H9 (cell line): Measurements from ENCODE around the gene ACVR1C. TPM values are rescaled to one million over a fixed set of nuclear protein-coding genes. Genes with fewer than 3 reads are reported as not detected.

Experiments
- DNase-seq: peaks from one replicate; pipeline ENCODE4 v3.0.0-alpha.2; 2017
- H2AFZ ChIP-seq: one replicate; pipeline ENCODE4 v1.6.1; 2013; ENCODE audit warnings: mild to moderate bottlenecking, low read length, control low read depth, moderate library complexity
- H2AK5ac ChIP-seq: 2 replicates; pipeline ENCODE4 v1.6.1; 2013; ENCODE audit warnings: low read length, control low read depth, mixed read lengths; ENCODE audit not compliant: insufficient read length
- H2BK120ac ChIP-seq: one replicate; pipeline ENCODE4 v1.6.1; 2013; ENCODE audit warnings: low read depth, mild to moderate bottlenecking, low read length, control low read depth, inconsistent platforms; ENCODE audit not compliant: poor library complexity, severe bottlenecking
- H2BK12ac ChIP-seq: 2 replicates; pipeline ENCODE4 v1.6.1; 2013; ENCODE audit warnings: low read length, control low read depth, mixed read lengths, low read depth; ENCODE audit not compliant: insufficient read length
- H2BK15ac ChIP-seq: 2 replicates; pipeline ENCODE4 v1.6.1; 2013; ENCODE audit warnings: low read depth, low read length, control low read depth
- H2BK20ac ChIP-seq: one replicate; pipeline ENCODE4 v1.6.1; 2013; ENCODE audit warnings: low read depth, mild to moderate bottlenecking, low read length, control low read depth, inconsistent platforms; ENCODE audit not compliant: poor library complexity, severe bottlenecking
- H2BK5ac ChIP-seq: 2 replicates; pipeline ENCODE4 v1.6.1; 2013; ENCODE audit warnings: low read length, control low read depth, mixed read lengths; ENCODE audit not compliant: insufficient read length
- H3K14ac ChIP-seq: 2 replicates; pipeline ENCODE4 v1.6.1; 2013; ENCODE audit warnings: low read length, control low read depth; ENCODE audit not compliant: insufficient read depth
- H3K18ac ChIP-seq: 2 replicates; pipeline ENCODE4 v1.6.1; 2013; ENCODE audit warnings: low read depth, mild to moderate bottlenecking, mixed read lengths, low read length, control low read depth; ENCODE audit not compliant: insufficient read length
- H3K23ac ChIP-seq: 2 replicates; pipeline ENCODE4 v1.6.1; 2013; ENCODE audit warnings: low read length, control low read depth, mixed read lengths, low read depth; ENCODE audit not compliant: insufficient read length
- H3K23me2 ChIP-seq: 2 replicates; pipeline ENCODE4 v1.6.1; 2013; ENCODE audit warnings: low read depth, mild to moderate bottlenecking, mixed read lengths, low read length, control low read depth; ENCODE audit not compliant: insufficient read length, poor library complexity, severe bottlenecking
- H3K27ac ChIP-seq: 2 replicates; pipeline ENCODE4 v1.5.1; 2013; ENCODE audit warnings: low read length, control low read depth, mixed read lengths, low read depth; ENCODE audit not compliant: insufficient read length
- H3K27me3 ChIP-seq: 2 replicates; pipeline ENCODE4 v1.6.1; 2013; ENCODE audit warnings: low read length, control low read depth, inconsistent platforms; ENCODE audit not compliant: insufficient read depth
- H3K4ac ChIP-seq: 2 replicates; pipeline ENCODE4 v1.6.1; 2013; ENCODE audit warnings: low read depth, mild to moderate bottlenecking, control low read depth, inconsistent platforms, low read length, moderate library complexity
- H3K4me1 ChIP-seq: 2 replicates; pipeline ENCODE4 v1.6.1; 2013; ENCODE audit warnings: low read length, control low read depth, inconsistent platforms; ENCODE audit not compliant: insufficient read depth
- H3K4me2 ChIP-seq: 2 replicates; pipeline ENCODE4 v1.6.1; 2013; ENCODE audit warnings: low read length, control low read depth, mixed read lengths; ENCODE audit not compliant: insufficient read length, insufficient read depth
- H3K56ac ChIP-seq: 2 replicates; pipeline ENCODE4 v1.6.1; 2013; ENCODE audit warnings: low read depth, mild to moderate bottlenecking, mixed read lengths, low read length, control low read depth; ENCODE audit not compliant: insufficient read length
- H3K79me1 ChIP-seq: 2 replicates; pipeline ENCODE4 v1.6.1; 2013; ENCODE audit warnings: low read depth, mild to moderate bottlenecking, moderate library complexity, low read length, control low read depth, inconsistent platforms; ENCODE audit not compliant: insufficient read depth, poor library complexity, severe bottlenecking
- H3K79me2 ChIP-seq: 2 replicates; pipeline ENCODE4 v1.6.1; 2013; ENCODE audit warnings: low read length, control low read depth, inconsistent platforms; ENCODE audit not compliant: insufficient read depth
- H3K9ac ChIP-seq: 2 replicates; pipeline ENCODE4 v1.6.1; 2013; ENCODE audit warnings: low read length, control low read depth, mixed read lengths; ENCODE audit not compliant: insufficient read length; ENCODE audit errors: extremely low read depth
- H3K9me3 ChIP-seq: one replicate; pipeline ENCODE4 v1.6.1; 2013; ENCODE audit warnings: low read depth, low read length, inconsistent platforms; ENCODE audit not compliant: control insufficient read depth
- H3T11ph ChIP-seq: one replicate; pipeline ENCODE4 v1.6.1; 2013; ENCODE audit warnings: mild to moderate bottlenecking, low read length, control low read depth, inconsistent platforms
- H4K20me1 ChIP-seq: one replicate; pipeline ENCODE4 v1.6.1; 2013; ENCODE audit not compliant: control insufficient read depth, insufficient read length, insufficient read depth
- H4K5ac ChIP-seq: 2 replicates; pipeline ENCODE4 v1.6.1; 2013; ENCODE audit warnings: low read depth, mild to moderate bottlenecking, mixed read lengths, low read length, control low read depth; ENCODE audit not compliant: insufficient read length
- H4K8ac ChIP-seq: replicated peaks from 2 replicates; pipeline ENCODE4 v1.6.1; 2013; ENCODE audit warnings: low read length, control low read depth, mixed read lengths, low read depth; ENCODE audit not compliant: insufficient read length
- H4K91ac ChIP-seq: 2 replicates; pipeline ENCODE4 v1.6.1; 2013; ENCODE audit warnings: low read depth, mild to moderate bottlenecking, moderate library complexity, mixed read lengths, low read length, control low read depth; ENCODE audit not compliant: insufficient read length
- H3K27ac Mint-ChIP-seq, 3 experiments: 2 replicates in 2 of 3; 3 replicates in 1 of 3; pipeline ENCODE4 v1.8.0; 2020 to 2021; ENCODE audit warnings: mixed read lengths in 3 of 3, mild to moderate bottlenecking in 1 of 3, moderate library complexity in 1 of 3
- H3K27me3 Mint-ChIP-seq: 2 replicates; pipeline ENCODE4 v1.8.0; 2021; ENCODE audit warnings: low read depth, mild to moderate bottlenecking, moderate library complexity, mixed read lengths
- H3K36me3 Mint-ChIP-seq, 3 experiments: 2 replicates in 2 of 3; 3 replicates in 1 of 3; pipeline ENCODE4 v1.8.0; 2020 to 2021; ENCODE audit warnings: low read depth in 3 of 3, mixed read lengths in 3 of 3; ENCODE audit not compliant: insufficient read depth in 1 of 3
- H3K4me1 Mint-ChIP-seq, 2 experiments: 2 replicates each; pipeline ENCODE4 v1.8.0; 2020; ENCODE audit warnings: mixed read lengths in 2 of 2
- H3K4me3 Mint-ChIP-seq, 2 experiments: 2 replicates in 1 of 2; 3 replicates in 1 of 2; pipeline ENCODE4 v1.8.0; 2020 to 2021; ENCODE audit warnings: mild to moderate bottlenecking in 2 of 2, mixed read lengths in 2 of 2, moderate library complexity in 1 of 2
- H3K9me3 Mint-ChIP-seq, 2 experiments: 2 replicates in 1 of 2; 3 replicates in 1 of 2; pipeline ENCODE4 v1.8.0; 2020; ENCODE audit warnings: mild to moderate bottlenecking in 2 of 2, mixed read lengths in 2 of 2, moderate library complexity in 1 of 2
- CTCF ChIP-seq: fragments of 200-600 bp; sonication (generic); conservative IDR thresholded peaks from 3 replicates; pipeline ENCODE4 v1.8.0; 2021; ENCODE audit warnings: antibody characterized with exemption, mild to moderate bottlenecking
- WGBS: extraction: QIAGEN DNeasy Blood & Tissue Kit; methylation state at CpG from one replicate; pipeline ENCODE4 v1.1.7; 2013; ENCODE audit warnings: missing lambda C conversion rate, low lambda C conversion rate, mixed read lengths; ENCODE audit not compliant: insufficient read length; ENCODE audit errors: extremely low coverage; 5-methylcytosine and 5-hydroxymethylcytosine counted together
- total RNA-seq: library from RNA; stranded (reverse); gene quantifications from 2 replicates; pipeline ENCODE4 v1.2.1, GENCODE V29; 2021

The ACVR1C gene
- total RNA-seq, 1 experiment from 2014 or later = 0.81 TPM

DNA sequence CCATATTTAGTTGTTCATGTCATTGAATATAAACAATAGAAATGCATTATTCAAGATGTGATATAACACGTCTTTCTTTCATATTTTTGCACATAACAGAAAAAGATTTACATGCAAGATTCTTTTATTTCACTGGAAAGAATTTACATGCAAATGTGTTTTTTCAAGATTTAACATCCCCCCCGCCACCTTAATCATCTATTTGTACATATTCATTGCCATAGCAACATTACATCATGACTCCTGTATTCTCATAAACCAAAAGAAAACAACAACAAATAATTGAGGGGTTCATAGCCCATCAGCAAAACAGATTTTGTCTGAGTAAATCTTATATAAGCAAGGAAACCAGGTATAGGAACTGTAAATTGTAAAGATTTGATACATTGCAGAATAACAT, 3.2 kb upstream of the ACVR1C start:
- no peaks in the 10 kb centered on the region for H3K79me1 ChIP-seq
- peaks cover 6% of the 10 kb centered on the region for H3K23me2 ChIP-seq
- no peak overlapping the region for H3K14ac ChIP-seq
- H3K4ac ChIP-seq = no peak overlapping the region
- no peak overlapping the region for H2BK5ac ChIP-seq
- no peak overlapping the region for H3K27ac Mint-ChIP-seq
- no peak overlapping the region for H3K4me3 Mint-ChIP-seq
- H3K18ac ChIP-seq = no peak overlapping the region
- no peaks in the 10 kb centered on the region for H4K20me1 ChIP-seq
- peaks cover 5 to 9% of the 10 kb centered on the region in 2 experiments for H3K4me1 Mint-ChIP-seq
- no peak for DNase-seq
- WGBS = no CpG with 5 or more reads among the region's 2 CpGs
- H2BK12ac ChIP-seq = no peak overlapping the region
- H3K27me3 ChIP-seq = peaks cover 10% of the 10 kb centered on the region; the same call in 1 of the 2 replicates
- no peak for TF ChIP-seq CTCF
- H2BK120ac ChIP-seq = no peak overlapping the region
- no peak overlapping the region for H3K27ac ChIP-seq
- no peak overlapping the region for H3K9ac ChIP-seq
- H4K5ac ChIP-seq = no peak overlapping the region
- no peak overlapping the region for H3K23ac ChIP-seq
- H3T11ph ChIP-seq = no peak overlapping the region
- no peaks in the 10 kb centered on the region for H3K9me3 Mint-ChIP-seq
- no peak overlapping the region for H3K56ac ChIP-seq
- H2AFZ ChIP-seq = no peak overlapping the region
- no peaks in the 10 kb centered on the region for H3K9me3 ChIP-seq
- no peaks in the 10 kb centered on the region for H3K4me1 ChIP-seq
- no peak overlapping the region for H2AK5ac ChIP-seq
- no peak overlapping the region for H2BK15ac ChIP-seq
- H3K4me2 ChIP-seq = no peak overlapping the region
- H4K8ac ChIP-seq = no peak overlapping the region
- H3K27me3 Mint-ChIP-seq = peaks cover 46% of the 10 kb centered on the region
- H2BK20ac ChIP-seq = no peak overlapping the region
- H3K36me3 Mint-ChIP-seq = no peaks in the 10 kb centered on the region
- H3K79me2 ChIP-seq = no peaks in the 10 kb centered on the region
- H4K91ac ChIP-seq = no peak overlapping the region
